ENCODE measurements around the gene CMYA5. TPM values are rescaled to one million over a fixed set of nuclear protein-coding genes. Genes with fewer than 3 reads are reported as not detected.

Gene CMYA5
- total RNA-seq, 2 donors from 2014 or later = 13.8 to 26.1 TPM

DNA sequence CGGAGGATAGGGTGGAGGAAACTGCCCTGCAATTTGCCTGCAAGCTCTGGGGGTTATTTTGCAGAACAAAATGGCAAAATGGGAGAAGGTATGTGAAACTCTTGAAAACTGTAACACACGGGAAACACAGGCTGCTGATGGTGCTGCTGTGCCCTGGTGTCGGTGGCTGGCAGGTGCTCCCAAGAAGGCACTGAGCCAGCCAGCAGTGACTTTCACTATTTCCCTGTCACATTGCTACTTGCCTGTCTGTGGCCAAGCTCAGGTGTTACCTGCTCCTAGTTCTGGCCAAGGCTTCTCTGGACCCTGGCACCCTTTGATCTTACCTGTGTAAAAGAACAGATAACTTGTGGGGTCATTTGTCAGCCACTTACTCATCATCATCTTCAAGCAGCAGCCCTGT lies 102.2 kb downstream of the CMYA5 start:
- Histone ChIP-seq H3K27ac (no peak overlapping the region), H3K9me3 (no peaks in the 10 kb centered on the region), H3K27me3 (replicated peaks; ENCODE audit: insufficient read depth) (no peaks in the 10 kb centered on the region), H3K36me3 (no peaks in the 10 kb centered on the region), H3K4me3 (no peak overlapping the region), H3K4me1 (replicated peaks) (no peaks in the 10 kb centered on the region)
- DNase-seq (ENCODE audit: low spot score) = no peak
- TF ChIP-seq POLR2A (IDR thresholded peaks at IDR 0.05) (no peak), POLR2AphosphoS5 (IDR thresholded peaks at IDR 0.05) (no peak)
- TF ChIP-seq, protein P1, sequence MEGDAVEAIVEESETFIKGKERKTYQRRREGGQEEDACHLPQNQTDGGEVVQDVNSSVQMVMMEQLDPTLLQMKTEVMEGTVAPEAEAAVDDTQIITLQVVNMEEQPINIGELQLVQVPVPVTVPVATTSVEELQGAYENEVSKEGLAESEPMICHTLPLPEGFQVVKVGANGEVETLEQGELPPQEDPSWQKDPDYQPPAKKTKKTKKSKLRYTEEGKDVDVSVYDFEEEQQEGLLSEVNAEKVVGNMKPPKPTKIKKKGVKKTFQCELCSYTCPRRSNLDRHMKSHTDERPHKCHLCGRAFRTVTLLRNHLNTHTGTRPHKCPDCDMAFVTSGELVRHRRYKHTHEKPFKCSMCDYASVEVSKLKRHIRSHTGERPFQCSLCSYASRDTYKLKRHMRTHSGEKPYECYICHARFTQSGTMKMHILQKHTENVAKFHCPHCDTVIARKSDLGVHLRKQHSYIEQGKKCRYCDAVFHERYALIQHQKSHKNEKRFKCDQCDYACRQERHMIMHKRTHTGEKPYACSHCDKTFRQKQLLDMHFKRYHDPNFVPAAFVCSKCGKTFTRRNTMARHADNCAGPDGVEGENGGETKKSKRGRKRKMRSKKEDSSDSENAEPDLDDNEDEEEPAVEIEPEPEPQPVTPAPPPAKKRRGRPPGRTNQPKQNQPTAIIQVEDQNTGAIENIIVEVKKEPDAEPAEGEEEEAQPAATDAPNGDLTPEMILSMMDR (IDR thresholded peaks at IDR 0.05) = no peak
- intact Hi-C loops (cut with DNase I) = no loop called here
- WGBS = 79% methylated on average over 3 of the region's 3 CpGs

DNA sequence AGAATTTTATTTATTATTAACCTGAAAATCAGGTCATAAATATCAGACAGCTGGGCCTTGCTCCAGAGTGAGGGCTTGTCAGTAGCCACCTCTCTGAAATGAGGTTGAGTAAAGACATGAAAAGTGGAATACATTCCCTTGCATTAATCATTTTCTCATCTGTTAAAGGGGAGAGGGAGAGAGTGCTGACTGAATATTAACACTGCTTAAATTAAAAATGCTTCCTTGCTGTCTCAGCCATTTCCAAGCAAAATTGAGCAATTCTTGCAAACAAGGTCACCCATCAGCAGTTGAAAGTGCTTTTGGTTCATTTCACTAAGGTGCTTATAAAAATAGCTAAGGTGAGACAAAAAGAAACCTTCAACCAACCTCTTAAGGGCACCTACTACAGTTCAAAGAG lies 102.8 kb downstream of the CMYA5 start:
- Histone ChIP-seq H3K9me3 (no peaks in the 10 kb centered on the region), H3K27ac (no peak overlapping the region), H3K27me3 (replicated peaks; ENCODE audit: insufficient read depth) (no peaks in the 10 kb centered on the region), H3K36me3 (no peaks in the 10 kb centered on the region), H3K4me3 (no peak overlapping the region), H3K4me1 (replicated peaks) (no peaks in the 10 kb centered on the region)
- TF ChIP-seq POLR2AphosphoS5 (IDR thresholded peaks at IDR 0.05) = no peak
- TF ChIP-seq, protein P1 (IDR thresholded peaks at IDR 0.05) = no peak
- intact Hi-C loops (cut with DNase I) = no loop called here
- no peak for DNase-seq (ENCODE audit: low spot score)

DNA sequence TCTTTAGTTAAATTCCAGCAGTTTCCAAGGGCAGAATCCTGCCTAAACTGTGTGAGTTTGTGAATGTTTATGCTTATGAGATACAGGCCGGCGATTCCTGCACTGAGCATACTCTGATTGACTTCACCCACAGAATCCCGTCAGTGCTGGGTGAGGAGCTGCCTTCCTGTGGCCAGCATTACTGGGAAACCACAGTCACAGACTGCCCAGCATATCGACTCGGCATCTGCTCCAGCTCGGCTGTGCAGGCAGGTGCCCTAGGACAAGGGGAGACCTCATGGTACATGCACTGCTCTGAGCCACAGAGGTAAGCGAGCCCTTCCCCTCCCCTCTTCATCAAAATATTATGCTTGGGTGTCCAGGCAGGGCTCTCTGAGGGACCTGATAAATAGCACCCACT lies 103.7 kb downstream of the CMYA5 start:
- H3K4me3 ChIP-seq = no peak overlapping the region
- WGBS = 92% methylated on average over 7 of the region's 7 CpGs
- H3K9me3 ChIP-seq = no peaks in the 10 kb centered on the region
- TF ChIP-seq, protein P1 (IDR thresholded peaks at IDR 0.05) = no peak
- no peak for TF ChIP-seq POLR2AphosphoS5 (IDR thresholded peaks at IDR 0.05)
- TF ChIP-seq POLR2A (IDR thresholded peaks at IDR 0.05) = no peak
- DNase-seq (ENCODE audit: low spot score) = no peak
- H3K27me3 ChIP-seq (replicated peaks; ENCODE audit: insufficient read depth) = no peaks in the 10 kb centered on the region
- H3K36me3 ChIP-seq = no peaks in the 10 kb centered on the region
- no peaks in the 10 kb centered on the region for H3K4me1 ChIP-seq (replicated peaks)
- H3K27ac ChIP-seq = no peak overlapping the region
- intact Hi-C loops (cut with DNase I) = no loop called here

DNA sequence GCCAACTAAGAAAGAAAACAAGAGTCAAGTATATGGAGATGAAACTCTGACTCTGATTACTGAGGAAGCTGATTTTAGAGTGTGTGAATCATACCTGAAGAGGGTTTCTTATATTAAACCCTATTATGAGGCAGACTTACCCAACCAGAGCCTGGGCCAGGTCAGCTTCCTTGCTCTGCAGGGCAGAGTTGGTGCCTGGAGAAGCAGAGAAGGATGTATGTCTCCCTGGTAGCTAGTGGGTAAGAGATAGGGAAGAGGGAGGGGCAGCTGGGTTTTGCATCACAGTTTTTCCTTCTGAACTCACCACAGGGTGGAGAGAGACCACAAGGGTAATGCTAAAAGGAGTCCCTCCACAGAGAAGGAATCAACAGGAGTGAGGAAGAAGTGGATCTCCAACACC lies 104.1 kb downstream of the CMYA5 start:
- no peak for DNase-seq (ENCODE audit: low spot score)
- intact Hi-C loops (cut with DNase I) = no loop called here
- H3K4me3 ChIP-seq = no peak overlapping the region
- H3K4me1 ChIP-seq (replicated peaks) = no peaks in the 10 kb centered on the region
- TF ChIP-seq POLR2A (IDR thresholded peaks at IDR 0.05) (no peak), POLR2AphosphoS5 (IDR thresholded peaks at IDR 0.05) (no peak)
- TF ChIP-seq, protein P1 (IDR thresholded peaks at IDR 0.05) = no peak
- no peak overlapping the region for H3K27ac ChIP-seq
- no peaks in the 10 kb centered on the region for H3K36me3 ChIP-seq
- H3K27me3 ChIP-seq (replicated peaks; ENCODE audit: insufficient read depth) = no peaks in the 10 kb centered on the region
- H3K9me3 ChIP-seq = no peaks in the 10 kb centered on the region

DNA sequence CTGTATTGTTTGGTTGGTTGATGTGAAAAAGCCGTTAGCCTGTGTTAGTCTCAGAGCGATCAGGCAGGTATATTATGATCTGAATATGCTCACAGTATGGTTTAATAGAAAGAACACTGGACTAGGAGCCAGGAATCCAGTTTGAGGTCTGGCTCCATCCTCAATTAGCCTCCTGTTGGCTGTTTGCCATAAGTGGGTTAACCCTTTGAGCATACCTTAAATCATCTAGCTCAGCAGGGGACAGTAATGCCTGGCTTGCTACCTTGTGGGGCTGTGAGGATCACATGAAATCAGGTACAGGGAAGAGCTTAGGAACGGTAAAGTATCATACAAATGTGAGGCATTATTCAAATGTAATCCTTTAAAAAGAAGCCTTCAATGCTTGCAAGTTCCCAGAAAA lies 104.7 kb downstream of the CMYA5 start:
- TF ChIP-seq POLR2A (IDR thresholded peaks at IDR 0.05) (no peak), POLR2AphosphoS5 (IDR thresholded peaks at IDR 0.05) (no peak)
- TF ChIP-seq, protein P1 (IDR thresholded peaks at IDR 0.05) = no peak
- H3K27ac ChIP-seq = no peak overlapping the region
- H3K4me1 ChIP-seq (replicated peaks) = no peaks in the 10 kb centered on the region
- no peaks in the 10 kb centered on the region for H3K27me3 ChIP-seq (replicated peaks; ENCODE audit: insufficient read depth)
- no peak for DNase-seq (ENCODE audit: low spot score)
- intact Hi-C loops (cut with DNase I) = no loop called here
- no peaks in the 10 kb centered on the region for H3K9me3 ChIP-seq
- no peaks in the 10 kb centered on the region for H3K36me3 ChIP-seq
- WGBS = 78% methylated on average over 3 of the region's 3 CpGs
- no peak overlapping the region for H3K4me3 ChIP-seq

Measured in prostate gland (tissue), 2 donors.